Right lobe of liver (tissue), 6 donors: ENCODE measurements around the gene CA11. TPM values are rescaled to one million over a fixed set of nuclear protein-coding genes. Genes with fewer than 3 reads are reported as not detected.

ENCODE experiments used
- ATAC-seq, 4 donors: fragments of 200-7000 bp; cut with Tn5 transposase; one replicate each; pipeline ENCODE4 v1.9.1; 2020; ENCODE audit warnings: mild to moderate bottlenecking in 4 of 4, moderate library complexity in 4 of 4
- DNase-seq, 3 donors: peaks; one replicate each; pipeline ENCODE4 v3.0.0-alpha.2; 2020
- H3K27ac ChIP-seq, 3 donors: fragments of 200-600 bp; one replicate each; pipeline ENCODE4 v1.8.0; 2022
- H3K27me3 ChIP-seq, 2 donors: fragments of 200-600 bp; one replicate each; pipeline ENCODE4 v1.8.0; 2022
- H3K36me3 ChIP-seq, 4 donors: fragments of 200-600 bp; sonication (generic) in 1 of 4; one replicate each; pipeline versions ENCODE4 v1.5.1 to v1.8.0; 2017 to 2022; ENCODE audit warnings: control low read depth in 1 of 4
- H3K4me1 ChIP-seq, 4 donors: fragments of 200-600 bp; sonication (generic) in 1 of 4; one replicate each; pipeline versions ENCODE4 v1.5.1 to v1.8.0; 2017 to 2022; ENCODE audit warnings: control low read depth in 1 of 4
- H3K4me3 ChIP-seq, 3 donors: fragments of 200-600 bp; one replicate each; pipeline ENCODE4 v1.8.0; 2022
- H3K9me3 ChIP-seq, 4 donors: fragments of 200-600 bp; sonication (generic) in 1 of 4; one replicate each; pipeline versions ENCODE4 v1.5.1 to v1.8.0; 2017 to 2022; ENCODE audit warnings: control low read depth in 1 of 4
- CTCF ChIP-seq, 4 donors: fragments of 200-600 bp in 3 of 4; fragments of 450-650 bp in 1 of 4; IDR thresholded peaks; one replicate each; pipeline versions ENCODE4 v1.5.1 to v1.8.0; 2016 to 2022; ENCODE audit warnings: antibody characterized with exemption in 4 of 4, mild to moderate bottlenecking in 2 of 4
- POLR2A ChIP-seq: fragments of 450-650 bp; IDR thresholded peaks from one replicate; pipeline ENCODE4 v1.6.1; 2017; ENCODE audit warnings: antibody characterized with exemption, mild to moderate bottlenecking
- WGBS: methylation state at CpG from one replicate; pipeline ENCODE4 v1.1.6; 2018; ENCODE audit warnings: low coverage, low lambda C conversion rate; ENCODE audit not compliant: insufficient coverage; ENCODE audit errors: missing lambda C conversion rate; 5-methylcytosine and 5-hydroxymethylcytosine counted together
- intact Hi-C, 2 donors: fragments of 100-400 bp; cut with DNase I; formaldehyde crosslinking; loops; one replicate each; pipeline versions ENCODE4 v1.11.2 to v1.14.1; 2022
- total RNA-seq, 6 experiments: library from RNA; depleted of rRNA in 2 of 6; stranded (reverse); fragments of >200 nt in 2 of 6; fragmentation: NEBNext Ultra II Directional in 3 of 6; extraction: Animal tissue kit (Norgen Biotek cat#: 25700) in 3 of 6; gene quantifications; one replicate each; pipeline versions ENCODE4 v1.1.0 to v1.2.4, GENCODE V29; 2016 to 2023
- donor health status: DM: no; HTN: yes; CAD: no.
- donor health status: DM: no; HTN: no; CAD: no.
- donor health status: DM: no; HTN: no; CAD: no.
- donor health status: DM: no; HTN: yes; CAD: no.
- donor health status: DM: no; HTN: yes; CAD: no.

The CA11 gene
- total RNA-seq, 6 experiments from 2014 or later: 0.25 to 2.0 (median 0.54) TPM

- ATAC-seq (peak; percentile 83 to 94 (median 91)), DNase-seq (peak; percentile 77 to 81 (median 79))
- intact Hi-C loops: loop anchor here in 1 of 2 donors (10.0 kb wide), 3 partner anchors 60 to 160 kb away; partner anchors contain the start of gene HSD17B14
- H3K36me3 ChIP-seq: no peaks in the 10 kb centered on the region
- 37% methylated on average over 16 of the region's 28 CpGs for WGBS
- no peak for TF ChIP-seq POLR2A
- peak; percentile 85 to 91 (median 87) for TF ChIP-seq CTCF (IDR thresholded peaks at IDR 0.05)
- peaks cover 0 to 6% (median 3%) of the 10 kb centered on the region in 4 donors for H3K4me1 ChIP-seq
- no peaks in the 10 kb centered on the region for H3K27me3 ChIP-seq
- H3K27ac ChIP-seq: peak overlapping the region; percentile 8 to 54 (median 43)
- H3K4me3 ChIP-seq: no peak overlapping the region
- no peaks in the 10 kb centered on the region for H3K9me3 ChIP-seq
Measured at GRCh38 chr19:48674921-48675824, 29.2 kb upstream of the CA11 start.

GRCh38 chr19:48674216-48674809, 28.3 kb upstream of the CA11 start:
- 78% methylated on average over 12 of the region's 19 CpGs for WGBS
- Histone ChIP-seq H3K27ac (peak overlapping the region in 2 of 3 donors; percentile 43 to 54), H3K27me3 (no peaks in the 10 kb centered on the region), H3K4me1 (peaks cover 0 to 6% (median 3%) of the 10 kb centered on the region in 4 donors), H3K36me3 (no peaks in the 10 kb centered on the region), H3K4me3 (no peak overlapping the region), H3K9me3 (no peaks in the 10 kb centered on the region)
- no peak for TF ChIP-seq POLR2A
- TF ChIP-seq CTCF (IDR thresholded peaks at IDR 0.05): no peak
- DNase-seq: no peak
- no peak for ATAC-seq
- intact Hi-C loops: loop anchor here in 1 of 2 donors (10.0 kb wide), 3 partner anchors 60 to 160 kb away; partner anchors contain the start of gene HSD17B14

- no peak for TF ChIP-seq CTCF (IDR thresholded peaks at IDR 0.05)
- no peak for TF ChIP-seq POLR2A
- intact Hi-C loops: loop anchor here in 1 of 2 donors (10.0 kb wide), 3 partner anchors 61 to 161 kb away; partner anchors contain the start of gene HSD17B14
Measured at GRCh38 chr19:48673436-48674100, 27.6 kb upstream of the CA11 start.

DNA sequence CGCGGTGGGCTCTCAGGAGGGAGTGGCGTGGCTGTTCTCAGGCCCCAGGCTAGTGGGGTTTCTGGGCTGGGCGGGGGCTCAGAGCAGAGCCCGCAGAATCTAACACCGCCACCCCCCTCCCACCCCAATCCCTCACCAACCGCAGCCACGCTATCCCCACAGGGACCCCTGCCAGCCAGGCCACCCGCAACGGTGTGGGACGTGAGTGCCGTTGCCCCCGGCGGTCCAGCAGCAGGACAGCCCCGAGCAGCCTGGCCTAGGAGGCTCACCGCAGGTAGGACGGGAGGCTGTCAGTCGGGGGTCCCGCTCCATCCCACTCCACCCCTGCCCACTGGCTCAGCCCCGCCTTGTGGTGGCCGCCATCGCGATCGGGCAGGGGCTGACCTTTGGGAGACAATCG, 27.0 kb upstream of the CA11 start, which contains the start of gene NTN5:
TSS of gene NTN5 (minus strand) at position 24 of the 400 bp plus-strand sequence. CDS start 2,031 bp downstream, outside the sequence.
- no peak within 1 kb of the TSS for H3K27ac ChIP-seq
- H3K36me3 ChIP-seq: no peaks in the 10 kb centered on the region
- TF ChIP-seq CTCF (IDR thresholded peaks at IDR 0.05) (no peak), POLR2A (no peak)
- intact Hi-C loops: loop anchor here in 1 of 2 donors (10.0 kb wide), 3 partner anchors 62 to 162 kb away; partner anchors contain the start of gene HSD17B14
- no CpG with 5 or more reads among the region's 25 CpGs for WGBS
- ATAC-seq: no peak
- peaks cover 0 to 6% (median 3%) of the 10 kb centered on the region in 4 donors for H3K4me1 ChIP-seq
- H3K27me3 ChIP-seq: no peaks in the 10 kb centered on the region
- H3K9me3 ChIP-seq: no peaks in the 10 kb centered on the region
- H3K4me3 ChIP-seq: no peak within 1 kb of the TSS
- peak in 1 of 3 donors; percentile 56 for DNase-seq

More at GRCh38 chr19:48673436-48674100, 27.6 kb upstream of the CA11 start:
- Histone ChIP-seq H3K9me3 (no peaks in the 10 kb centered on the region), H3K4me3 (no peak overlapping the region), H3K36me3 (no peaks in the 10 kb centered on the region), H3K27ac (no peak overlapping the region), H3K27me3 (no peaks in the 10 kb centered on the region), H3K4me1 (peaks cover 0 to 6% (median 3%) of the 10 kb centered on the region in 4 donors)
- DNase-seq (no peak), ATAC-seq (no peak)
- 43% methylated on average over 6 of the region's 25 CpGs for WGBS
